CD4-positive, alpha-beta T cell treated with Interleukin-1 beta for 1 hour (primary cell): Measurements from ENCODE around the gene KCTD1.

Experiments
- DNase-seq, 2 donors: peaks; one replicate each; pipeline ENCODE4 v3.0.0-alpha.2; 2020 to 2022

KCTD1 gene

DNA sequence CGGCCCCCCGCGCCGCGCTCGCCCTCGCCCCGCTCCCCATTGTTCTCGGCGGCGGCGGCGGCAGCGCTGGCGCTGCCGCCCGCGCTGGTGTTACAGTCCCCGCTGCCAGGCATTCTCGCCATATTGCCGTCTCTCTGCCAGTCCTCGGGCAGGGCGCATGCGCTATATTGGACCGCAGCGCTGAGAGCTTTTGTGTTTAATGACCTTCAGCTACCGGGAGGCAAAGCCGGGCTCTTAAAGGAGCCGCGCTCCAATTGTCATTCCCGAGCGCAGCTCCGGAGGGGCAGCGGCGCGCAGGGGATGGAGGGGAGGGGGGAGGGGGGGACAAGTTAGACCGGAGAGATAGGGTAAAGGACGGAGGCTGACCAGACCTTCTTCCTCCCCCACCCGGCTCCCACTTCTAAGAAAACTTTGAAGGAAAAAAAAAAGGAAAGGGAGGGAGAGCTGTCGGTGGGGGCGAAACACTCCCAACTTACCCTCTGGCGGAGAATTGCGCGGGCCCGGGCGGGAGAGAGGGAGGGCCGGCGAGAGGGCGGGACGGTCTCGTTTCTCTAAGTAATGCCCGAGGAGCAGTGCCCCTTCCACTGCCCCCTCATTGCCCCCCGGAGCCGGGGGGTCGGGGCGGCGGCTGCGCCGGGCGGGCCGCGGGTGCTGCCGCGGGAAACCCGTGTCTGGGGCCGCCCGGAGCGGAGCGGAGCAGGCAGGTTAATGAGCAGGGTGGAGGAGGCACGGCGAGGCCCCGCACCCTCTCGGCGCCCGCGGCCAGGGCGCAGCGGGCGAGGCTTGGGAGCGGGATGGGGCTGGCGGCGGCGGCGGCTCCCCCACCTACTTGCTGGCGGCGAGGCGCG is at the start of gene KCTD1:
Gene KCTD1 (minus strand): TSS at position 139 of the 848 bp plus-strand sequence. CDS start 17 bp downstream, at position 122.
- peak; percentile 73 to 76 for DNase-seq

DNA sequence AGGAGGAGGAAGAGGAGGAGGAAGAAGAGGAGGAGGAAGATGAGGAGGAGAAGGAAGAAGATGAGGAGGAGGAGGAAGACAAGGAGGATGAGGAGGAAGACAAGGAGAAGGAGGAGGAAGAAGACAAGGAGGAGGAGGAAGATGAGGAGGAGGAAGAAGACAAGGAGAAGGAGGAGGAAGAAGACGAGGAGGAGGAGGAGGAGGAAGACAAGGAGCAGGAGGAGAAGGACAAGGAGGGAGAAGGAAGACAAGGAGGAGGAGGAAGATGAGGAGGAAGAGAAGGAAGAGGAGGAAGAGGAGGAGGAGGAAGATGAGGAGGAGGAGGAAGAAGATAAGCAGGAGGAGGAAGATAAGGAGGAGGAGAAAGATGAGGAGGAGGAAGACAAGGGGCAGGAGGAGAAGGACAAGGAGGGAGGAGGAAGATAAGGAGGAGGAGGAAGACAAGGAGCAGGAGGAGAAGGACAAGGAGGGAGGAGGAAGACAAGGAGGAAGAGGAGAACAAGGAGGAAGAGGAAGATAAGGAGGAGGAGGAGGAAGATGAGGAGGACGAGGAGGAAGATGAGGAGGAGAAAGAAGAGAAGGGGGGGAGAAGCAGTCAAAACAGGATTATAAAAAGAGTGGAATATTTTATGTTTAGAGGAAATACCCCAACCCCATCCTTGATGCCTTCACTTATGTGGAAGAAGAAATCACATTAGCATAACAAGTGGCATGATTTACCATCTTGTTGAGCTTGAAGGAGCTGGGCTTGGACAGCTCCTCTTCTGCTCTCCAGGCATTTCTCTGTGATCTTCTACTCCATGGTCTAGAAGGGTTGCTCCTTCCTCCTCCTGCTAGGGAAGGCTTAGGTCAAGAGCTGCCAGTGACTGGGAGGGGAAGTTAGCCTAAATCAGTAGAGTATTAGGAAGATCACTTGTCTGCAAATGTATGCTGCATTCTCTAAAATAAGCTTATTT is 45.3 kb upstream of the KCTD1 start:
- no peak for DNase-seq

DNA sequence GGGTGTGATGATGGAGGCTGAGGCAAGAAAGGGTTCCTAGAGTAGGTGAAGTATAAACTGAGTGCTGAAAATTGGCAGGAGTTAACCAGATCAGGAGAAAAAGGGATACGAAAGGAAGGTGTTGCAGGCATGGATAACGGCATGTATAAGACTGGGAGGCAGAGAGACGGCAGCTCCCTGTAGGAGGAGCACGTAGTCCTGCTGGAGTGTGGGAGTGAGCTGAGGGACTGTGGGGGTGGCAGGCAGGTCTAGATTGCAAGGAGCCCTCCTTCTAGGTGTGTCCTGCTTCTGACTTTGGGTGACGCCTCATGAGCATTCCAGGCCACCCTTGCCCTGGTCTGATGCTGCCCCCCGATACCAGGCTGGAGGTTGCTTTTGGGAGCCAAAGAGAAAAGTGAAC is 36.4 kb upstream of the KCTD1 start:
- DNase-seq, result no peak

DNA sequence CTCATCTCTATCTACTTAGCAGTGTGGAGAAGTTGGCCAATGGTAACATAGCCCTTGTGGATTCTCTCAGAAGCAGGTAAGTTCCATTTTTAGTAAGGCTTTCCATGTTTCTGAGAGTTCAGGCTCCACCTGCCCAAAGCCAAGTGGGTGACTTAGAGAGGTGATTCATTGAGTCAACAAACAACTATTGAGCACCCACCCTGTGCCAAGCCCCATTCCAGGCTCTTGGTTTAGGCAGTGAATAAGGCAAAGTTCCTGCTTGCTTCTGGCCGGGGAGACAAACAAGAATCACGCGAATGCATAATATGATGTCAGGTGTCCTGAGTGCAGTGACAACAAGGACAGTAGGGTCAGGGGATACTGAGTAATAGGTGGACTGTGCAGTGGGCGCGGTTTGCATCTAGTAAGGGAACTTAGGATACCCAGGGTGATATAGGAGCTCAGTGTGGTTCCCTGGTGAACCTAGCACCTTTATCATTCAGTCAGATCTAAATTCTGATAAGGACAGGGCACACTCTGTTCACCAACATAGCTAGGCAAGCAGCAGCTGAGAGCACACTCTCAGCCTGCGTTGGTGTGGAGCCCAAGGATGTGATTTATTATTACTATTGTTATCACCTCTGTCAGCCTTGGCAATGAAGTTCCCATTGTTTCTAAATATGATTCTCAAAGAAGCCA is 31.7 kb upstream of the KCTD1 start:
- no peak for DNase-seq

DNA sequence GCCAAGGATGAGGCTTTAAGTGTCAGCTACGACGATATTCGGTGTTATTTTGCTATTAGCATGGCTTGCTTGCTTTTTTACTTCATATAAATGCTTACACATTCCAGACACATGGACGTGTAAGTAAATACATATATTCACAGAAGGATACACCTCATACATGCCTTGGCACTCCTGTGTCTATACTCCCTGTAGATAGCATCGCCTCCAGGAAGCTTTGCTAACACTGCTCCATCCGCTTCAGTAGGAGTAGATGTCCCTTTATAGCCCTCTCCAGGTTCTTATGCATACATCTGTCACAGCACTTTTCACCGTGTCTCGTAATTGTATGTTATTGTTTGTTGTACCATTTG is 27.5 kb upstream of the KCTD1 start:
- no peak for DNase-seq

DNA sequence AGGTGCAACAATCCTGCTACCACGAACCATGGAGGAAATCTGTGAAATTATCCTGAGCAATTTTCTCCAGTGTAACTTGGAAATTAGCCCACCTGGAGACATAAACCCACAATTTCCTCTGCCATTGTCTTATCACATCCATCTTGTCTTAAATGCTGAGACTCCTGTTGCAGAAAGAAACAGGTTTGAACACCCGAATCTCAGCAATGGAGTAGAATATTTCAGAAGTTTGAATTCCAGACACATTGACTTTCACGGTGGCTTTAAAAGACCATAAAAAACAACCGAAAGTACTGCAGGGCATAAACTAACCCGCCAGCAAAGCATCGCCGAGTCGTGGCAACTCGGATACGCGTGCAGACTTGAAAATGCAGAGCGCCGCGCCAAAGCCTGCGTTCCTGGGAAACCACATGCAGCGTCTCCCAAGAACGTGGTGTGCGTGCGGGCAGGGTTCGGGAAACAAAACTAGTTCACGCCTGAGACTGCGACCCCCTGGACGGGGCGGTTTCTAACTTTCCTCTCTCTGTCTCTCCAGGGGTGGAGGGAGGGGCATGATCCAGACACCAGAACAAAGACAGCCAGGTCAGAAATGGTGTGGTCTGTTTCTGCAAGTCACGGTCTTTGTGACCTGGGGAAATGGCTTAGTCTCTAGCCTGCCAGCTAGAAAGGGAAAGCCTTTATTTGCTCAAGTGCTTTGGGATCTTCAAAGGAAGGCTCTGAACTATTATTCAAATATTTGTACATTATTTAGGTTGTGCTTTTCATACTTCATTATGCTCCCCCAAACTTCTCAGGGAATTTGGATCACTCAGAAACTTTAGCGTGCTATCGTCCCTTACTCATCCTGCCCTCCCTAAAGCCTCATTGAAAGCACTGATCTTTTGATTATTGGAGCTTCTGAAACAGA is 26.9 kb upstream of the KCTD1 start:
- no peak for DNase-seq

DNA sequence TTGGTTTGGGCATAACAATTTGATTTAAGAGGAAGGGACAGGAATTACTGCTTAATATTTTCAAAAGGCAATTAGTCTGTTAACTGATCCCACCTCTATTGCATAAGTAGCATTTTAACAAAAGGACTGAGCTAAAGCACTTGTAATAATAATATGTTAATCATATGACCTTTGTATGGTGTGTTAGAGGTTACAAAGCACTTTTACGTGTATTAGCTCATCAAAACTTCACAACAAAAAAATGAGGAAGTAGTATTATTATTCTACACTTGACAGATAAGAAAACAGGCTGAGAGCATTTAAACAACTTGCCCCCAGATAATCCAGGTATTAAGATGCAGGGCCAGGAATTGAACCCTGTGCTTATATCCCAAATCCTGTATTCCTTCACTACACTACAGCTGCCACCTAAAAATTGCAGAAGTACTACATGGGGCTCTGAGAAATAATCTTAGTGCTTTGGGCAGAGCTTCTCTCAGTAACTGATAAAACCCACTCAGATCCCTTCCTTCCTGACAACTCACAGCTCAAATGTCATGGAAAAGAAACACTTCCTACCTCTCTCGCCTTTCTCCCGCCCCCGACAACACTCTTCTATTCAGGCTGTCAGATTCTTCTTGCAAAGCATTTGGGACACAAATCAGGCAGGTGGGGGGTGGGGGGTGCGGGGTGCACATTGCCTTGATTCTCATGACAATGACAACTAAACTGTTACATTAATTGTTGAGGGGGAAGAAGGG is 20.7 kb upstream of the KCTD1 start:
- no peak for DNase-seq

DNA sequence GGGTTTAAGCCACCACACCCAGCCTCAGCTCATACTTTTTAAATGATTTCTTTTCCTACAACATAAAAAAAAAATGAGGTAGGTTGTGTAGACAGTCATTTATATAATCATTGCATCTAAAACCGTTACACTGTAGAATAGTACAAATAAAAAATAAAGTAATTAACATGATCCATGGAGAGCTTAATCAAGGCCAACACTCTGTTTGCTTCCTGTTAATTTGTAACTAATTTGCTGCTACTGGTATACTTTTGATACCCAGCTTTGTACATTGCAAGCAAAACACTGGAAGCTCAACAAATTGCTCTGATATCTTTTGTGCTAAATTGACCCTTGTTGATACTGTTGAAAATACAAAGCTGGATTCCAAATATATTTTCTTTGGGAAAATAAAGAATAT is 20.2 kb upstream of the KCTD1 start:
- no peak for DNase-seq

DNA sequence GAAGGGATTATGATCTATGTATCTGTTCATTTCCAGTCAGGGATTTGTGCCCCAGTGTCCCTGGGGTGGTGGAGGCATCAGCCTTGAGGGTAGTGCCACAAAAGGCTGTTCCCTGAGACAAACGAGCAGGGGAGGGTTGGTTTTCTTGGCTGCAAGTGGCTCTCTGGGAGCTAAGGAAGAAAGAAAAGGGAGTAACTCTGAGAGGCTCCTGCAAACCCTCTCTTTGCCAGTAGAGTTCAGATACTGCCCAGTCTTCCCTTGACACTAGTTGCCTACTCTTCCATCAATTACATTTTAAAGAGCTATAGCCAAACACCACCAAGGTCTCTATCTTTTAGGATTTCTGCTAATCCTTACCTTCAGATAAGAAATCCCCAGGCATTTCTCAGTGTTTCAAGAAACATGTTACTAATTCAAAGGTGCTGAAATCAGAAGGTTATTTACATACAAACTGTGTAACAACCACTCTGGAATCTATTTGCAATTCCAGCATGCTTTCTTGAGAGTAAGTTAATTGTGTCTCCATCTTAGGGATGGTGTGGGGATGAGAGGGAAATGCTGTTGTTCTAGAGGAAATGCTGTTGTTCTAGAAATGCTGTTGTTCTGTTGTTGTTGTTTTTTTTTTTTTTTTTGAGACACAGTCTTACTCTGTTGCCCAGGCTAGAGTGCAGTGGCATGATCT is 18.7 kb upstream of the KCTD1 start:
- no peak for DNase-seq

DNA sequence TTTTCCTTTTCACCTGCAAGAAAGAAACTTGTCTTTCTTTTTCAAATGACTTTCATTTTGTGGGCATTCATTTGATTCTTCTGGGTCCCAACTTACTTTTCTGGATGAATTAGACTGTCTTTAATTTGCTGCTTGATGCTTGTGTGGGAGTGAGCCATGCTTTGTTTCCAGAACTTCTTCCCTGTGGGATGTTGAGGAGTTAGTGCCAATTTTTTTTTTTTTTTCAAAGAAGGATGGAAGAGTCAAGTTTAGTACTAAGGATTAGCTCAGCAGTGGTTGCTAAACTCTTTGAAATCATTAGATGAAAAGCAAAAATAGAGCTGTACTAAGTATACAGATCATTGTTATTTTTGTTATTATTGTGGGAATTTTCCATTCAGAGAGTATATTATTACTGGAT is 17.2 kb upstream of the KCTD1 start:
- DNase-seq, result no peak

DNA sequence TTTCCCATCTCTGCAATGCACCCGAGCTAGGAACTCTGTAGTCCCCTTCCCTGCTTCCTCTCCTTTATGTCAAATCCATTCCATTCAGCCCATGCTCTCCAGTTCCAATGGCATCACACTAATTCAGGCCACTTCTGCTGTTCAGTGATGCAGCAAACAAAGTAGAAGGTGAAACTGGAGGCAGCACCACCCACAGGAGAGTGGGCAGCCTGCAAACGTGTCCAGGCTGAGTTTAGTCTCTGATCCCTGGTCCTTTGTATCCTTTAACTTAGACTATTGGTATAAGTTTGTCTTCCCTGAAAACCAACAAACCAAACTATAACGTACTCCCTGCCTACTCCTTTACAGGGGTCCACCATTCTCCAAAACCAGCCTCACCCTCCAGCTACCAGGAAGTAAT is 14.7 kb upstream of the KCTD1 start:
- no peak for DNase-seq

DNA sequence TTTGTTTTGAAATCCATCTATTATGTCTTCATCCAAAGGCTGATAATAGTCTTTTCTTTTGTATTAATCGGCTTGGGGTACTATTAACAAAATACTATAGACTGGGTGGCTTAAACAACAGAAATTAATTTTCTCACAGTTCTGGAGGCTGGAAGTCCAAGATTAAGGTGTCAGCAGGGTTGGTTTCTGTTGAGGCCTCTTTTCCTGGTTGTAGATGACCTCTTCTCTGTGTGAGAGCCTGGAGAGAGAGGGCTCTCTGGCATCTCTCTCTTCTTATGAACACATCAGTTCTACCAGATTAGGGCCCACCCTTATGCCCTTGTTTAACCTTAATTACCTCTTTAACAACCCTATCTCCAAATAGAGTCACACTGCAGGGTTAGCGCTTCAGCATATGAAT is 14.2 kb upstream of the KCTD1 start:
- no peak for DNase-seq

DNA sequence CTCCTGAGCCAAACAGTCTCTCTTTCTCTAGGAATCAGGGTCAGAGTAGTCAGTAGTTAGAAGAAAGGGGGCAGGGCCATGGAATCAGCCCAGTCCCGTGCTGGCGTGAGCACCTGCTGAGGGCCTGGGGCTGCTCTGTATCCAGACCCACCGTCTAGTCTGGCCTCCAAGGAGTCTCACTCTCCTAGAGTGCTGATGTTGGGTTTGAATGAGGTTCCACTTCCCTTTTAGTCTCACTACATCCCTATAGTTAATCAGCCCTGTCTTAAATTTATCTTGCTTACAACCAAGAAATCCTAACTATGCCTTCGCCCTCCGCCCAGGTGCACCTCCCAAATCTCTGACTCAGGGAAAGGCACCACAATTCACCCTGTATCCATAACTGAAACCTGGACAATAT is 13.4 kb upstream of the KCTD1 start:
- no peak for DNase-seq

DNA sequence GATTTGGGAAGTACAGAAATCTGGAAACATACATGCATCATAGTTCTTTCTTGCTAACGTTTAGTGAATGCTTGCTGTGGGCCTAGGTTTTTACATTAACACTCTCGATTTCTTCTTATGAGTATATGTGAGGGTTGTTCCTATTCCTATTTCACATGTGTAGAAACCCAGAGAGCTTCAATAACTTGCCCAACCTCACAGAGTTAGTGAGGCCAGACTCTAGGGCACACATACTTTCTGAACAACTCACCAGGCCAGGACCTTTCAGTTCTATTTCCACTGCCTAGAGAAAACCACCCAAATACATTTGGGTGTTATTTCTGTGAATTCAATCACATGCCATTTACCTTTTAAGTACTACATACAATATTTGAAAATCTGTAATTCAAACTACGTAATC is 8.2 kb upstream of the KCTD1 start:
- no peak for DNase-seq

DNA sequence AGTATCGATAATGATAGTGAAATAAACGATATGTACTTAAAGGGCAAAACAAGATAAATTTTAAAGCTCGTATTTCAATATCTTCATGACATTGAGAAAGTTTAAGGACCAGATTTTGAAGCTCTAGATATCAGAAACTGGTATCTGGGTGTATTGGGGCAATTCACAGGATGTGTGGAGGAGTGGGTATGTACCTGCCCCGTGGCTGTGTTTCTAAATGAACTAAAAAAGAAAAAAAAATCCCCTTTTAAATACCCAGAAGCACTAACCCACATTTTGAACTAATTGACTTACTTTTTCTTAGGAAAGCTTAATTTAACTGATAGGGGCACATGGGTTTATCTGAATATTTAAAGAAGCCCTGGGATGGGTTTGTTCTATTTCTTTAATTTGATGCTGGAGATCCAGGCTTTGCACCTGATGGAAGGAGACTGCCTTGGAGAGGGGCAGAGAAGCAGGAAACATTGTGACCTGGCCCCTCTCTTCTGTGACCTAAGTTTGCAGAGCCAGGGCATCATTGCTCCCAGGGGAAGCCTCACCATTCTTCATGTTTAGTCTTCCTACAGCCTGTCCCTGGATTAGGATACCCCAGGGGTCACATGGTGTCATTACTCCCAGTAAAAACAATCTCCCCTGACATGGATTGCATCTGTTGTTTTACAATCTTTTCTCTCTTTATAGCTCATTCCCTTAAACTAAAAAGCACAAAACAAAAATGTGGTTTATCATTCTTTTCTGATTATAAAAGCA is 7.6 kb upstream of the KCTD1 start:
- no peak for DNase-seq

DNA sequence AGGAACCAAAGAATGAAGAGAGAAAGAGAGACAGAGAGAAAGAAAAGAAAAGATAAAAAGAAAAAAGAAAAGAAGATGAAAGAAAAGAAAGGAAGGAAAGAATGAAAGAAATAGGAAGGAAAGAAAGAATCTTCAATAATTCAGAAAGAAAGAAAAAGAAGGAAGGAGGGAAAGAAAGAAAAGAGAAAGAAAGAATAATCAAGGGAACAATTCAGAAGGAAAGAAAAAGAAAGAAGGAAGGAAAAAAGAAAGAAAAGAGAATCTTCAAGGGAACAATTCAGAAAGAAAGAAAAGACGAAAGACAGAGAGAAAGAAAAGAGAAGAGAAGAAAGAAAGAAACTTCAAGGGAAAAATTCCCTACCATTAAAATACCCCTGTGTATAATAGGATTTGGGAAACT is 5.6 kb upstream of the KCTD1 start:
- no peak for DNase-seq

DNA sequence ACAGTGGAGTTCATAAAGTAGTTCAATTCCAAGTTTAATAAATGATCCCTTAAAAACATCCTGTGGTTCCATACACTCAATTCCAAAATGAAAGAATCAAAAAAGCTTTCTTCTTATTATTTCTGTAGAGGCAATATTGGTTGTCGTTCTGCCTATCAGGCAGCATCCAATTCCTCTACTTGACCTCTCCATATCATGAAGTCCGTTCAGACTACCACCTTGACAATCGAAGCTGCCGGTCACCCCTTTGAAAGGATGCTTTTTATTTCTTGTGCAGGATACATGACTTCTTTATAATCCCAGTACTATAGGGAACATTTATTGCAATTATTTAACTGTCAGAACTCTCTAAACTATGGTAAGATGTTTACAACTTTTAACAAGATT is 3.3 kb upstream of the KCTD1 start:
- DNase-seq, result no peak

DNA sequence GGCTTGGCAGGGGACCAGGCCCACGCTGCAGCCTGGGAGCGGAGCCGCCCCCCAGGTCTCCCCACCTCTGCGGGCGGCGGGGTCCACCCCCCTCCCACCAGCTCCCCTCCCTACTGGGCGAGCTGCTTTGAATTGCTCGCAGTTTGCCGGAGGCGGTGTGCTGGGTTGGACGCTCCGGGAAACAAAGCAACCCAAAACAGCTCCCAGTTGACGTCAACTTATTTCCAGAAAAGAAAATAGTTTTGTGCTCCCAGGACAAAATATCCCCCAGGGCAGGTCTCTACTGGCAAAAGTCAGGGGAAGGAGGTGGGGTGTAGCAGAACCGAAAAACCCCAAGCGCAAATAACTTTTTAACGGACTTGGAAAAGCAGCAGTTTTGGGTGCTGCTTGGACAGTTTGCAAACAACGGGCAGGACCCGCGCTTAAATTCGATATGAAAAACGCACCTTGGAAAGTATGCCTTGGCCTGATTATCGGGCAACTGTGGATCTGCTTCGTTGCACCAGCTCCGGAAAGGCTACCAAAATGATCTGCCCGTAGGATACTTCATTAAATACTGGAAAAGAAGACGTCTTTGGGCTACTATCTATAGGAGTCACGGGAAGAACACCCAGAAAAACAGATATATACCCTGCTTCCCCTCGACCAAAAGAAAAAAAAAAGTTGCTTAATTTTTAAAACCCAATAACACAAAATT is 2.8 kb upstream of the KCTD1 start:
- no peak for DNase-seq

DNA sequence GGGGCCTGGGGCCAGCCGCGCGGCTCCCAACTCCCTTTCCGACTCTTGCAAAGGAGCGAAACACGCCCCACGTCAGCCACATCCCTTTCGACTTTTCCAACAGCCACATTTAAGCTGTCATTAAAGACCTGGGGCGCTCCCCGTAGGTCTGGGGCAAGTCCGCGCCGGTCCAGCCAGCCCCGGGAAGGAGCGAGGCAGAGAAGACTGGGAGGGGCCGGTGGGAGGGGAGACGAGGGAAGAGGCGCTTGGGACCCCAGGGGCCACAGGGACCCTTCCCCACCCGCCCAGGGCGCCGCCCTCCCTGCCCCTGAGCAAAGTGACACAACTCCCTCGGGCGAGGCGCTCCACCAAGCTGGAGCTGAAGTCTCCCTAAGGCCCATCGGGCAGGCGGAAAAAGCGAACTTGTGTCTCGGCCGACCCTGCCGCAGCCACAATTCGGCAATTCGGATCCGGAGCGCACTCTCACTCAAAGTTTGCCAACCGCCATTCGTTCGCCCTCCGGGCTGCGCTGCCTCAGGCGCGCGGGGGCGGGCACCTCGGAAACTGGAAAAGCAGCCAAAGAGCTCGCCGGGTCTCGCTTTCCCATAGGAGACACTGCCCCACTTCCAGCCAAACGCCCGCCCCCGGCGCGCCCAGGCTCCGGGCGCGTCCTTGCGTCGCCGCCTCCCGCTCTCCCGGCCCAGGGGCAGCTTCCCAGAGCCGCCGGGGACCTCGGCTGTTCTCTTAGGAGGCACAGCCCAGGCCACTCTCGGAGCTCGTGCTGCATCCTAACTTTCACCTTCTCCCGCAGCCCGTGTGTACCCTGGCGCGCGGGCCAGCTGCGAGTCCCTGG is 1.1 kb upstream of the KCTD1 start:
- DNase-seq, result no peak
